Suprapubic skin (tissue), 4 donors: ENCODE results near the gene CBARP. TPM values are rescaled to one million over a fixed set of nuclear protein-coding genes. Genes with fewer than 3 reads are reported as not detected.

Source experiments
- DNase-seq, 2 donors: peaks; one replicate each; pipeline ENCODE4 v3.0.0-alpha.2; 2019; ENCODE audit warnings: low spot score in 2 of 2
- H3K27ac ChIP-seq: fragments of 200-600 bp; sonication (generic); one replicate; pipeline ENCODE4 v1.5.1; 2019
- H3K27me3 ChIP-seq: fragments of 200-600 bp; sonication (generic); one replicate; pipeline ENCODE4 v1.5.1; 2019
- H3K36me3 ChIP-seq: fragments of 200-600 bp; sonication (generic); one replicate; pipeline ENCODE4 v1.5.1; 2019
- H3K4me1 ChIP-seq: fragments of 200-600 bp; sonication (generic); one replicate; pipeline ENCODE4 v1.5.1; 2019
- H3K4me3 ChIP-seq: fragments of 200-600 bp; sonication (generic); one replicate; pipeline ENCODE4 v1.5.1; 2019; ENCODE audit warnings: mild to moderate bottlenecking
- H3K9me3 ChIP-seq: fragments of 200-600 bp; sonication (generic); one replicate; pipeline ENCODE4 v1.5.1; 2019
- CTCF ChIP-seq, 2 donors: fragments of 200-600 bp in 1 of 2; fragments of 450-650 bp in 1 of 2; sonication (generic) in 1 of 2; IDR thresholded peaks; one replicate each; pipeline ENCODE4 v1.5.1; 2016 to 2019; ENCODE audit warnings: antibody characterized with exemption in 2 of 2, mild to moderate bottlenecking in 1 of 2, moderate library complexity in 1 of 2
- EP300 ChIP-seq: sonication (generic); formaldehyde crosslinking; IDR thresholded peaks from one replicate; pipeline ENCODE4 v1.6.1; 2017; ENCODE audit warnings: antibody characterized with exemption
- POLR2A ChIP-seq, 2 donors: fragments of 450-650 bp; IDR thresholded peaks; one replicate each; pipeline ENCODE4 v1.6.1; 2017; ENCODE audit warnings: antibody characterized with exemption in 2 of 2, mild to moderate bottlenecking in 2 of 2, moderate library complexity in 2 of 2
- POLR2AphosphoS5 ChIP-seq, 3 donors: sonication (generic); formaldehyde crosslinking; IDR thresholded peaks; one replicate each; pipeline ENCODE4 v1.6.1; 2017; ENCODE audit warnings: antibody characterized with exemption in 3 of 3
- WGBS: methylation state at CpG from one replicate; pipeline ENCODE4 v1.1.5; 2018; 5-methylcytosine and 5-hydroxymethylcytosine counted together
- total RNA-seq, 4 donors: library from RNA; depleted of rRNA; stranded (reverse); fragments of >200 nt; gene quantifications; one replicate each; pipeline ENCODE4 v1.1.0, GENCODE V29; 2016

CBARP gene
- total RNA-seq, 4 donors from 2014 or later: 2.9 to 8.6 (median 5.1) TPM

GRCh38 chr19:1229056-1229923, 8.5 kb downstream of the CBARP start:
- peaks cover 45% of the 10 kb centered on the region for H3K36me3 ChIP-seq
- WGBS: 97% methylated on average over 90 of the region's 158 CpGs
- H3K9me3 ChIP-seq: no peaks in the 10 kb centered on the region
- TF ChIP-seq POLR2AphosphoS5 (IDR thresholded peaks at IDR 0.05) (no peak), POLR2A (IDR thresholded peaks at IDR 0.05) (no peak), EP300 (no peak), CTCF (IDR thresholded peaks at IDR 0.05) (no peak)
- no peaks in the 10 kb centered on the region for H3K27me3 ChIP-seq
- no peak for DNase-seq
- H3K27ac ChIP-seq: no peak overlapping the region
- no peak overlapping the region for H3K4me3 ChIP-seq
- peaks cover 22% of the 10 kb centered on the region for H3K4me1 ChIP-seq

GRCh38 chr19:1228161-1228957, 9.4 kb downstream of the CBARP start:
- WGBS: 95% methylated on average over 83 of the region's 100 CpGs
- no peak for DNase-seq
- Histone ChIP-seq H3K4me1 (peaks cover 20% of the 10 kb centered on the region), H3K4me3 (no peak overlapping the region), H3K27ac (no peak overlapping the region), H3K27me3 (no peaks in the 10 kb centered on the region), H3K9me3 (no peaks in the 10 kb centered on the region), H3K36me3 (peaks cover 54% of the 10 kb centered on the region)
- TF ChIP-seq CTCF (IDR thresholded peaks at IDR 0.05) (no peak), POLR2A (IDR thresholded peaks at IDR 0.05) (no peak), POLR2AphosphoS5 (IDR thresholded peaks at IDR 0.05) (no peak), EP300 (no peak)

- Histone ChIP-seq H3K4me3 (no peak overlapping the region), H3K9me3 (no peaks in the 10 kb centered on the region), H3K27ac (no peak overlapping the region), H3K27me3 (no peaks in the 10 kb centered on the region), H3K4me1 (peaks cover 14% of the 10 kb centered on the region), H3K36me3 (peaks cover 63% of the 10 kb centered on the region)
- WGBS: 86% methylated on average over 41 of the region's 56 CpGs
- TF ChIP-seq CTCF (IDR thresholded peaks at IDR 0.05) (no peak), POLR2AphosphoS5 (IDR thresholded peaks at IDR 0.05) (no peak), POLR2A (IDR thresholded peaks at IDR 0.05) (no peak), EP300 (no peak)
- DNase-seq: no peak
Observed at GRCh38 chr19:1227304-1228054, 10.3 kb downstream of the CBARP start.

GRCh38 chr19:1226522-1227303, 11.1 kb downstream of the CBARP start:
- Histone ChIP-seq H3K4me1 (peaks cover 7% of the 10 kb centered on the region), H3K27ac (no peak overlapping the region), H3K4me3 (no peak overlapping the region), H3K36me3 (peaks cover 71% of the 10 kb centered on the region), H3K9me3 (no peaks in the 10 kb centered on the region), H3K27me3 (no peaks in the 10 kb centered on the region)
- WGBS: no CpG with 5 or more reads among the region's 50 CpGs
- TF ChIP-seq POLR2AphosphoS5 (IDR thresholded peaks at IDR 0.05): no peak
- TF ChIP-seq POLR2A (IDR thresholded peaks at IDR 0.05): no peak
- TF ChIP-seq EP300: no peak
- TF ChIP-seq CTCF (IDR thresholded peaks at IDR 0.05): no peak
- DNase-seq: no peak
